Esophagus squamous epithelium (tissue), 5 donors: ENCODE measurements around the gene ATP11A. TPM values are rescaled to one million over a fixed set of nuclear protein-coding genes. Genes with fewer than 3 reads are reported as not detected.
"Not testable (repeated sequence)": the region's sequence is repeated elsewhere in the genome, so short reads cannot be mapped to it uniquely, and the experiment has no call there.

ENCODE experiments used
- DNase-seq: peaks from one replicate; lab custom pipeline; 2025; lab: John Stamatoyannopoulos, UW
- H3K27ac ChIP-seq, 4 donors: fragments of 200-600 bp; sonication (generic); one replicate each; pipeline ENCODE4 v1.5.1; 2016 to 2019; ENCODE audit warnings: mild to moderate bottlenecking in 1 of 4
- H3K27me3 ChIP-seq, 4 donors: fragments of 200-600 bp; sonication (generic); 1 replicate in 3 of 4; 2 replicates in 1 of 4; pipeline versions ENCODE4 v1.5.1 to v1.6.0; 2017 to 2021; ENCODE audit warnings: antibody characterized with exemption in 1 of 4
- H3K36me3 ChIP-seq, 3 donors: fragments of 200-600 bp; sonication (generic); one replicate each; pipeline ENCODE4 v1.5.1; 2016 to 2019
- H3K4me1 ChIP-seq, 3 donors: fragments of 200-600 bp; sonication (generic); one replicate each; pipeline ENCODE4 v1.5.1; 2017 to 2019
- H3K4me3 ChIP-seq, 4 donors: fragments of 200-600 bp; sonication (generic); 1 replicate in 3 of 4; 2 replicates in 1 of 4; pipeline ENCODE4 v1.5.1; 2016 to 2019; ENCODE audit warnings: mild to moderate bottlenecking in 2 of 4, moderate library complexity in 1 of 4
- H3K9me3 ChIP-seq, 3 donors: fragments of 200-600 bp; sonication (generic); one replicate each; pipeline ENCODE4 v1.5.1; 2016 to 2019
- CTCF ChIP-seq, 6 experiments: fragments of 450-650 bp in 4 of 6; fragments of 200-600 bp in 2 of 6; sonication (generic) in 2 of 6; IDR thresholded peaks; one replicate each; pipeline ENCODE4 v1.5.1; 2016 to 2019; ENCODE audit warnings: antibody characterized with exemption in 6 of 6, mild to moderate bottlenecking in 4 of 6, moderate library complexity in 4 of 6
- POLR2A ChIP-seq, 4 donors: fragments of 450-650 bp; IDR thresholded peaks; one replicate each; pipeline ENCODE4 v1.6.1; 2017; ENCODE audit warnings: antibody characterized with exemption in 4 of 4, mild to moderate bottlenecking in 4 of 4, moderate library complexity in 3 of 4
- WGBS, 2 donors: methylation state at CpG; one replicate each; pipeline ENCODE4 v1.1.5; 2018; 5-methylcytosine and 5-hydroxymethylcytosine counted together
- intact Hi-C: fragments of 100-400 bp; cut with DNase I; formaldehyde crosslinking; loops from one replicate; pipeline ENCODE4 v1.15.0; 2022
- total RNA-seq, 4 donors: library from RNA; depleted of rRNA; stranded (reverse); fragments of >200 nt; gene quantifications; one replicate each; pipeline ENCODE4 v1.1.0, GENCODE V29; 2016
- donor health status: DM: yes; HTN: yes; CAD: no.

The ATP11A gene
- total RNA-seq, 4 donors from 2014 or later: 9.6 to 20.0 (median 16.1) TPM

GRCh38 chr13:112793545-112794445 is 104.0 kb downstream of the ATP11A start:
- no peaks in the 10 kb centered on the region for H3K27me3 ChIP-seq
- no peak for TF ChIP-seq CTCF (IDR thresholded peaks at IDR 0.05)
- no peak for TF ChIP-seq POLR2A (IDR thresholded peaks at IDR 0.05)
- intact Hi-C loops: no loop called here
- no peaks in the 10 kb centered on the region for H3K4me1 ChIP-seq
- H3K9me3 ChIP-seq: no peaks in the 10 kb centered on the region
- H3K4me3 ChIP-seq: no peak overlapping the region
- peaks cover 0 to 21% (median 0%) of the 10 kb centered on the region in 3 donors for H3K36me3 ChIP-seq
- 94 to 95% methylated on average over 13 to 24 of the region's 26 CpGs for WGBS, 2 donors
- no peak overlapping the region for H3K27ac ChIP-seq
- DNase-seq: no peak

- Histone ChIP-seq H3K4me1 (no peaks in the 10 kb centered on the region), H3K27me3 (no peaks in the 10 kb centered on the region), H3K36me3 (peaks cover 0 to 13% (median 0%) of the 10 kb centered on the region in 3 donors), H3K9me3 (peaks cover 0 to 8% (median 0%) of the 10 kb centered on the region in 3 donors), H3K4me3 (no peak overlapping the region), H3K27ac (no peak overlapping the region)
- DNase-seq: no peak
- 81 to 83% methylated on average over 4 of the region's 4 CpGs for WGBS, 2 donors
- TF ChIP-seq CTCF (IDR thresholded peaks at IDR 0.05) (no peak), POLR2A (IDR thresholded peaks at IDR 0.05) (no peak)
- intact Hi-C loops: no loop called here
Measured at GRCh38 chr13:112795277-112795676, 105.4 kb downstream of the ATP11A start.

- TF ChIP-seq POLR2A (IDR thresholded peaks at IDR 0.05): no peak
- TF ChIP-seq CTCF (IDR thresholded peaks at IDR 0.05): no peak
- Histone ChIP-seq H3K4me1 (no peaks in the 10 kb centered on the region), H3K9me3 (peaks cover 0 to 8% (median 0%) of the 10 kb centered on the region in 3 donors), H3K36me3 (peaks cover 0 to 6% (median 0%) of the 10 kb centered on the region in 3 donors), H3K4me3 (no peak overlapping the region), H3K27me3 (no peaks in the 10 kb centered on the region), H3K27ac (no peak overlapping the region)
- DNase-seq: no peak
- 95 to 98% methylated on average over 9 of the region's 9 CpGs for WGBS, 2 donors
- intact Hi-C loops: no loop called here
Measured at GRCh38 chr13:112796190-112796915, 106.5 kb downstream of the ATP11A start.

- intact Hi-C loops: no loop called here
- TF ChIP-seq POLR2A (IDR thresholded peaks at IDR 0.05) (no peak), CTCF (IDR thresholded peaks at IDR 0.05) (no peak)
- DNase-seq: no peak
- no peaks in the 10 kb centered on the region for H3K36me3 ChIP-seq
- H3K4me1 ChIP-seq: no peaks in the 10 kb centered on the region
- WGBS, 2 donors: 83 to 100% methylated on average over 1 of the region's 1 CpG
- H3K27me3 ChIP-seq: no peaks in the 10 kb centered on the region
- peaks cover 0 to 8% (median 0%) of the 10 kb centered on the region in 3 donors for H3K9me3 ChIP-seq
- no peak overlapping the region for H3K4me3 ChIP-seq
- no peak overlapping the region for H3K27ac ChIP-seq
Measured at GRCh38 chr13:112799394-112799793, 109.6 kb downstream of the ATP11A start.

- DNase-seq: no peak
- 82 to 100% methylated on average over 1 of the region's 1 CpG for WGBS, 2 donors
- Histone ChIP-seq H3K27me3 (no peaks in the 10 kb centered on the region), H3K4me3 (no peak overlapping the region), H3K27ac (no peak overlapping the region), H3K9me3 (peaks cover 0 to 8% (median 0%) of the 10 kb centered on the region in 3 donors), H3K4me1 (no peaks in the 10 kb centered on the region), H3K36me3 (peaks cover 0 to 2% (median 0%) of the 10 kb centered on the region in 3 donors)
- intact Hi-C loops: no loop called here
- TF ChIP-seq POLR2A (IDR thresholded peaks at IDR 0.05) (no peak), CTCF (IDR thresholded peaks at IDR 0.05) (no peak)
Measured at GRCh38 chr13:112800057-112800456, 110.2 kb downstream of the ATP11A start.

GRCh38 chr13:112800807-112801206 is 111.0 kb downstream of the ATP11A start:
- DNase-seq, H3K4me1 ChIP-seq, H3K27ac ChIP-seq, H3K36me3 ChIP-seq, H3K27me3 ChIP-seq, H3K9me3 ChIP-seq, intact Hi-C loops, H3K4me3 ChIP-seq: not testable (repeated sequence)
- 82 to 89% methylated on average over 6 of the region's 6 CpGs for whole genome bisulfite sequencing, 2 donors
